T-helper 2 cell (primary cell): ENCODE data around the gene CST7.

ENCODE experiments used
- DNase-seq, 5 experiments: peaks; one replicate each; pipeline versions ENCODE4 v3.0.0 to v3.0.0-alpha.2; 2012 to 2022

CST7 gene

GRCh38 chr20:24965065-24965919, 16.2 kb downstream of the CST7 start:
- no peak for DNase-seq

- no peak for DNase-seq
Measured at GRCh38 chr20:24966317-24967012, 17.4 kb downstream of the CST7 start.

GRCh38 chr20:24968278-24968800, 19.3 kb downstream of the CST7 start:
- no peak for DNase-seq

GRCh38 chr20:24969186-24970029, 20.3 kb downstream of the CST7 start:
- DNase-seq, result no peak

GRCh38 chr20:24970030-24970553, 21.0 kb downstream of the CST7 start:
- no peak for DNase-seq

GRCh38 chr20:24970754-24971153, 21.7 kb downstream of the CST7 start:
- no peak for DNase-seq

- no peak for DNase-seq
Measured at GRCh38 chr20:24971376-24972101, 22.5 kb downstream of the CST7 start.

GRCh38 chr20:24972341-24972740, 23.3 kb downstream of the CST7 start:
- no peak for DNase-seq

GRCh38 chr20:24977336-24977735, 28.3 kb downstream of the CST7 start:
- no peak for DNase-seq

GRCh38 chr20:24977797-24978196, 28.7 kb downstream of the CST7 start:
- no peak for DNase-seq

GRCh38 chr20:24978513-24978912, 29.4 kb downstream of the CST7 start:
- no peak for DNase-seq

- DNase-seq, result no peak
Measured at GRCh38 chr20:24979036-24979960, 30.2 kb downstream of the CST7 start.

- DNase-seq, result no peak
Measured at GRCh38 chr20:24980291-24981053, 31.4 kb downstream of the CST7 start.

- no peak for DNase-seq
Measured at GRCh38 chr20:24981282-24981681, 32.2 kb downstream of the CST7 start.

- DNase-seq, result no peak
Measured at GRCh38 chr20:24981790-24982189, 32.7 kb downstream of the CST7 start.

GRCh38 chr20:24983896-24984295, 34.8 kb downstream of the CST7 start:
- no peak for DNase-seq

- DNase-seq, result no peak
Measured at GRCh38 chr20:24984961-24985640, 36.0 kb downstream of the CST7 start.

GRCh38 chr20:24985802-24986201, 36.7 kb downstream of the CST7 start:
- DNase-seq, result no peak

GRCh38 chr20:24986436-24987015, 37.5 kb downstream of the CST7 start:
- no peak for DNase-seq
